B cell (primary cell): ENCODE data around the gene JSRP1.

Source experiments
- CTCF ChIP-seq: fragments of 200-600 bp; IDR thresholded peaks from one replicate; pipeline ENCODE4 v1.8.0; 2022; ENCODE audit warnings: antibody characterized with exemption, mild to moderate bottlenecking
- EZH2 ChIP-seq: IDR thresholded peaks from 2 replicates; pipeline ENCODE4 v1.6.1; 2012; ENCODE audit warnings: borderline replicate concordance, low read depth, mild to moderate bottlenecking, moderate library complexity, low read length; ENCODE audit not compliant: insufficient read depth, poor library complexity, severe bottlenecking

- TF ChIP-seq CTCF (no peak), EZH2 (no peak)
Observed at GRCh38 chr19:2246801-2247361, 9.3 kb downstream of the JSRP1 start.
